ENCODE measurements around the gene YY1AP1. TPM values are rescaled to one million over a fixed set of nuclear protein-coding genes. Genes with fewer than 3 reads are reported as not detected.

Gene YY1AP1
- total and polyA plus RNA-seq, 10 of the 15 experiments (the other 5 are each of a cell fraction or from before 2014, with no cell fraction given), result 13.2 to 118 (median 40.5) TPM

DNA sequence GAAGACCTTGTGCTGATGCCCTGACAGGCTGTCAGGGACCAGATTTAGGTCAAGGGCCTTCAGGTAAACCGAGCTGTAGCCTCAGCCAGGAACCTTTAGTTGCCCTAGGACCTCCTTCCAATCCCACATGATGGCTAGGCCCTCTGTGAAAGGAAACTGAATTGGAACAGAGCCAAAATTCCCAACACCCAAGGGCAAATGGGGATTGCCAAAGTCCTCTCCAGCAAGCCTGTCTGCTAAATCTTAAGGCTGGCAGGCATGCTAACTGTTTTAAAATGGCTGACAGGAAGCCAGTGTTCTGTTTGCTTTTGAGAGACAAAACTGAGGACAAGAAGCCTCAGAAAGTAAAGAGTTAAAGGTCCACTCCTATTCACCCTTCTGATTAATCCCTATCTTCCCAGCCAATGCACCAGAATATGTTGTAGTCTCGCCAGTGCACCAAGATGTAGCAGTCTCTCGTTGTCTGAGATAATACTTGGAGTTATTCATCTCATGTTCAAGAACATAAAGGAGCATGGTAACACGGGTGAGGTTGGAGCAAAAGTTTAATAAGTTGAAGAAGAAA lies 43.5 kb downstream of the YY1AP1 start:
- Histone ChIP-seq H3K9ac (ENCODE audit: control insufficient read depth, insufficient read depth, low read length) (no peak overlapping the region), H3K27me3 (replicated peaks in 1 of 2; ENCODE audit: control insufficient read depth in 2 of 2, insufficient read depth in 2 of 2, low read length in 1 of 2) (no peaks in the 10 kb centered on the region), H3K79me2 (ENCODE audit: control insufficient read depth, insufficient read depth, low read length) (no peaks in the 10 kb centered on the region), H3K36me3 (ENCODE audit: control insufficient read depth in 2 of 2, insufficient read depth in 2 of 2, low read length in 1 of 2) (no peaks in the 10 kb centered on the region), H2AFZ (ENCODE audit: control insufficient read depth, low read depth, low read length) (no peak overlapping the region), H3K9me3 (replicated peaks; ENCODE audit: control insufficient read depth, insufficient read depth, low read length) (peaks cover 6% of the 10 kb centered on the region; the same call in 2 of the 3 replicates), H3K4me1 (ENCODE audit: control insufficient read depth, insufficient read depth, low read length) (no peaks in the 10 kb centered on the region), H4K20me1 (ENCODE audit: control insufficient read depth, insufficient read depth) (no peaks in the 10 kb centered on the region), H3K4me2 (ENCODE audit: control insufficient read depth, insufficient read depth) (no peak overlapping the region), H3K4me3 (no peak overlapping the region), H3K27ac (ENCODE audit: control insufficient read depth, insufficient read depth) (no peak overlapping the region)
- ChIA-PET POLR2A (interaction anchor here (0.5 kb wide), 1 partner anchor 386 kb away, joined by 4 read pairs; no protein-coding TSS in a partner anchor), CTCF (no interaction called here), SMC1A (ENCODE audit: uncharacterized antibody, unreplicated experiment) (no interaction called here), RAD21 (ENCODE audit: unreplicated experiment) (no interaction called here)
- in situ Hi-C loops (cut with MboI), result no loop called here
- TF ChIP-seq NFIC (IDR thresholded peaks at IDR 0.05; ENCODE audit: low read depth, low read length) (no peak), RELA (IDR thresholded peaks at IDR 0.05; ENCODE audit: borderline replicate concordance, partially characterized antibody) (no peak), HDGF (IDR thresholded peaks at IDR 0.05) (no peak), NFYB (IDR thresholded peaks at IDR 0.05; ENCODE audit: insufficient read depth, low read depth, low read length) (no peak), LARP7 (IDR thresholded peaks at IDR 0.05) (no peak)
- intact Hi-C loops (cut with micrococcal nuclease; ENCODE audit: unreplicated experiment), result no loop called here
- FAIRE-seq (no peak), DNase-seq (ENCODE audit: low read depth, low spot score) (no peak), ATAC-seq (no peak)
- BruUV-seq (replicated peaks), result no TSS peak
- 67% methylated on average over 4 of the region's 4 CpGs for WGBS (ENCODE audit: insufficient coverage, insufficient replicate concordance, low lambda C conversion rate, missing lambda C conversion rate)

DNA sequence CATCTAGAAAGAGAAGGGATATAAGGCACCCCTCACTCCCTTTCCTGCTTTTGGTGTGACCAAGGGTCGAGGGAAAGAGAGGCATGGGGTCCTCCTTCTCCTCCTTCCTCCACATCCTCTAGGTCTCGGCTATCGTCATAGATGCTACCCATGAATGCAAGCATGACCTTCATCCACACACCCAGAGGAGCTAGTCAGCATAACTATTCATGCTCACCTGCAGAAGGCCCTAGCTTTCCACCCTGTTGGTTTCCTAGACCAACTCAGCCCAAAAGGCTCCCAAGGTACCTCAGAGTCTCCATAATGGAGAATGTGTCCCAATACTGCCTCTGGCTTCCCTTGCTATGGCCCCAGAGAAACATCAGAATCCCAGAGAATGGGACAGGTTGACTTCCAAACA lies 45.3 kb downstream of the YY1AP1 start:
- H3K4me2 ChIP-seq (ENCODE audit: control insufficient read depth, insufficient read depth), result no peak overlapping the region
- WGBS (ENCODE audit: insufficient coverage, insufficient replicate concordance, low lambda C conversion rate, missing lambda C conversion rate), result 85% methylated on average over 3 of the region's 3 CpGs
- no peaks in the 10 kb centered on the region for H3K36me3 ChIP-seq (ENCODE audit: control insufficient read depth in 2 of 2, insufficient read depth in 2 of 2, low read length in 1 of 2)
- FAIRE-seq, result no peak
- in situ Hi-C loops (cut with MboI), result no loop called here
- no peaks in the 10 kb centered on the region for H4K20me1 ChIP-seq (ENCODE audit: control insufficient read depth, insufficient read depth)
- H3K9me3 ChIP-seq (replicated peaks; ENCODE audit: control insufficient read depth, insufficient read depth, low read length), result peaks cover 6% of the 10 kb centered on the region; the same call in 2 of the 3 replicates
- H3K4me3 ChIP-seq, result no peak overlapping the region
- ChIA-PET CTCF (interaction anchor here (0.6 kb wide), 1 partner anchor 264 kb away, joined by 3 read pairs; no protein-coding TSS in a partner anchor), POLR2A (no interaction called here), RAD21 (ENCODE audit: unreplicated experiment) (no interaction called here), SMC1A (ENCODE audit: uncharacterized antibody, unreplicated experiment) (no interaction called here)
- H3K79me2 ChIP-seq (ENCODE audit: control insufficient read depth, insufficient read depth, low read length), result no peaks in the 10 kb centered on the region
- no peak for TF ChIP-seq SMAD5 (IDR thresholded peaks at IDR 0.05; ENCODE audit: low read depth)
- TF ChIP-seq, protein P1, sequence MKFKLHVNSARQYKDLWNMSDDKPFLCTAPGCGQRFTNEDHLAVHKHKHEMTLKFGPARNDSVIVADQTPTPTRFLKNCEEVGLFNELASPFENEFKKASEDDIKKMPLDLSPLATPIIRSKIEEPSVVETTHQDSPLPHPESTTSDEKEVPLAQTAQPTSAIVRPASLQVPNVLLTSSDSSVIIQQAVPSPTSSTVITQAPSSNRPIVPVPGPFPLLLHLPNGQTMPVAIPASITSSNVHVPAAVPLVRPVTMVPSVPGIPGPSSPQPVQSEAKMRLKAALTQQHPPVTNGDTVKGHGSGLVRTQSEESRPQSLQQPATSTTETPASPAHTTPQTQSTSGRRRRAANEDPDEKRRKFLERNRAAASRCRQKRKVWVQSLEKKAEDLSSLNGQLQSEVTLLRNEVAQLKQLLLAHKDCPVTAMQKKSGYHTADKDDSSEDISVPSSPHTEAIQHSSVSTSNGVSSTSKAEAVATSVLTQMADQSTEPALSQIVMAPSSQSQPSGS (IDR thresholded peaks at IDR 0.05; ENCODE audit: low read length), result no peak
- TF ChIP-seq, protein P2, sequence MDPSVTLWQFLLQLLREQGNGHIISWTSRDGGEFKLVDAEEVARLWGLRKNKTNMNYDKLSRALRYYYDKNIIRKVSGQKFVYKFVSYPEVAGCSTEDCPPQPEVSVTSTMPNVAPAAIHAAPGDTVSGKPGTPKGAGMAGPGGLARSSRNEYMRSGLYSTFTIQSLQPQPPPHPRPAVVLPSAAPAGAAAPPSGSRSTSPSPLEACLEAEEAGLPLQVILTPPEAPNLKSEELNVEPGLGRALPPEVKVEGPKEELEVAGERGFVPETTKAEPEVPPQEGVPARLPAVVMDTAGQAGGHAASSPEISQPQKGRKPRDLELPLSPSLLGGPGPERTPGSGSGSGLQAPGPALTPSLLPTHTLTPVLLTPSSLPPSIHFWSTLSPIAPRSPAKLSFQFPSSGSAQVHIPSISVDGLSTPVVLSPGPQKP (IDR thresholded peaks at IDR 0.05; ENCODE audit: low read depth, low read length), result no peak
- no peak for TF ChIP-seq TCF3 (IDR thresholded peaks at IDR 0.05; ENCODE audit: borderline replicate concordance, insufficient read depth, low read depth, low read length)
- no peak for TF ChIP-seq LARP7 (IDR thresholded peaks at IDR 0.05)
- no peak for TF ChIP-seq ZZZ3 (IDR thresholded peaks at IDR 0.05; ENCODE audit: control insufficient read depth, insufficient read length, low read depth)
- no peak for ATAC-seq
- H2AFZ ChIP-seq (ENCODE audit: control insufficient read depth, low read depth, low read length), result no peak overlapping the region
- BruUV-seq (replicated peaks), result no TSS peak
- H3K27ac ChIP-seq (ENCODE audit: control insufficient read depth, insufficient read depth), result no peak overlapping the region
- intact Hi-C loops (cut with micrococcal nuclease; ENCODE audit: unreplicated experiment), result no loop called here
- no peak for DNase-seq (ENCODE audit: low read depth, low spot score)
- no peak overlapping the region for H3K9ac ChIP-seq (ENCODE audit: control insufficient read depth, insufficient read depth, low read length)
- no peaks in the 10 kb centered on the region for H3K4me1 ChIP-seq (ENCODE audit: control insufficient read depth, insufficient read depth, low read length)
- no peaks in the 10 kb centered on the region for H3K27me3 ChIP-seq (replicated peaks in 1 of 2; ENCODE audit: control insufficient read depth in 2 of 2, insufficient read depth in 2 of 2, low read length in 1 of 2)
